HG02678 (cell line): ENCODE data around the gene JAKMIP1.

ENCODE experiments used
- ATAC-seq: cut with Tn5 transposase; IDR thresholded peaks from one replicate; pipeline ENCODE4 v1.9.1; 2021; ENCODE audit warnings: mild to moderate bottlenecking, moderate library complexity; ENCODE audit not compliant: unreplicated experiment

The JAKMIP1 gene

GRCh38 chr4:5976921-5977320, 223.4 kb downstream of the JAKMIP1 start:
- ATAC-seq: no peak

- ATAC-seq: no peak
These were observed 223.9 kb downstream of the JAKMIP1 start for GRCh38 chr4:5976431-5976830.
